GM12892 (cell line): ENCODE measurements around the gene KLK8.

ENCODE experiments used
- DNase-seq: peaks from one replicate; pipeline ENCODE4 v3.0.0; 2011; ENCODE audit not compliant: insufficient read length
- FAIRE-seq: peaks from 2 replicates; lab custom pipeline; 2011; peaks lifted over from hg19 to GRCh38; lab: Jason Lieb, UNC
- POLR2A ChIP-seq: IDR thresholded peaks from 2 replicates; pipeline ENCODE4 v1.6.1; 2011; ENCODE audit warnings: low read depth, low read length, control low read depth
- POLR2AphosphoS5 ChIP-seq: IDR thresholded peaks from 2 replicates; pipeline ENCODE4 v1.6.1; 2011; ENCODE audit warnings: low read depth, low read length, control low read depth
- TAF1 ChIP-seq: IDR thresholded peaks from 2 replicates; pipeline ENCODE4 v1.6.1; 2011; ENCODE audit warnings: low read depth, mild to moderate bottlenecking, control low read depth, low read length, borderline replicate concordance

The KLK8 gene

DNA sequence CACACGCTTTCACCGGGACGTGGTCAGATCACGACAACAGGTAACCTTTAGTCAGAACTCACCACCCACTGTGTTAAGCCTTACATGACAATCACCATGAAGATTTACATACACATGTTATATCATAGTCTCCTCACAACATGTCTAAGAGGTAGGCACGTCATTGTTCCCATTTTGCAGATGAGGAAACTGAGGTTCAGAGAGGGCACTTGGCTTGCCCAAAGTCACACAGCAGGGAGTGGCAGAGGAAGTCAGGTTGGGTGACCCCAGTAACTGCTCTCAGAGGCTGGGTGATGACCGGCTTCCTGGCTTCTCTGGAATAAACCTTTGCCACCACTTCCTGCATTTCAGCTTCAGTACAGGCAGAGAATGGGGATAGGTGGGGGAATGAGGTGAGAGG, 12.8 kb upstream of the KLK8 start:
- TF ChIP-seq POLR2A: no peak
- DNase-seq (no peak), FAIRE-seq (no peak)

DNA sequence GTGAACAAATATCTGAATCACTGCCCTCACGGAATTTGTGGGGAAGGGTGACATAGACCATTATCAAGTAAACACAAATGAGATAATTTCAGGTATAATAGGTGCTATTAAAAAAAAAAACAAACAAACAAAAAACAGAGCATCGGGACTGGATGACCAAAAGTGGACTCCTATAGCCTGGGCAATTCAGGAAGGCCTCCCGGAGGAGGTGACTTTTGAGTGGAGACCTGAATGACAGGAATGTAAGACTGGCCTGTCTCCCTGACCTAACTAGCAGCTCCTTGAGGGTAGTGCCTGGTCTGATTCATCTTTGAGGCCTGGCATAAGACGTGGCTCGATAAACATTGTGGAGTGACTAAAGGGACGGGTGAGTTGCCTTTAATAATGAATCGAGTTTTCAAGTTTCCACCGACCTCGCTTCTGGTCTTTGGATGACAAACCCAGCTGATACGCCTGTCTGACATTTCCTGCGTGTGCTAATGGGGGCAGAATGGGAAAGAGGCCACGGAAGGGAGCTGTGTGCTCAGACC, 11.3 kb upstream of the KLK8 start:
- no peak for TF ChIP-seq TAF1
- no peak for TF ChIP-seq POLR2A
- TF ChIP-seq POLR2AphosphoS5: no peak
- FAIRE-seq (no peak), DNase-seq (no peak)

DNA sequence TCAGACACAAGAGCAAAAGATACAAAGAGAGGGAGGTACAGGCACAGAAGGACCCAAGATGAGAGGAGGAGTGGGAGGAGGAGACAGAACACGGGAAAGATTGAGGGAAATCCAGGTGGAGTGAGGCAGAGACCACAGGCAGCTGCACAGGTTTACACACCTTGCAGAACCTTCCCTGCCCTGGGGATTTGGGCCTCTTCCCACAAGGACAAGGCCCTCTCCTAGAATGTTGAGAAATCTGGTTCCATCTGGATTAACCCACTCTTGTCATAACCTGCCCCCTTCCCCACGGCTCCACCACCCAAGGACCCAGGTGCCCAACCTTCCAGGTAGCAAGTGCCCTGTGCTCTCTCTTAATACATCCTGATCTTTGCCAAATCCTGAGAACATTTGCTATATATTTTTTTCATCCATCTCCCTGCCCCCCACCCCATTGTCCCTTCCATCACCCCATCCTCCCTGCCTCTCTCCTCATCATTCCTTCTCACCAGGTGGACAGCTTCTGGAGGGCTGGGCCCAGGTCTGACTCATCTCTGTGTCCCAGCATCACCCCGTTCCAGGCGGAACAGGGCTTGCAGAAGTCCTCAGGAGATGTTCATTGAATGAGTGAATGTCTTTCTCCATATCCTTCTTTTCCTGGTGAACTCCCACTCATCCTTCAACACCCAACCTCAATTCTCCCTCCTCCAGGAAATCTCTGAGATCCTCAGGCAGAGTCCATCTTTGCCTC, 8.8 kb upstream of the KLK8 start:
- no peak for TF ChIP-seq POLR2AphosphoS5
- no peak for TF ChIP-seq POLR2A
- TF ChIP-seq TAF1: no peak
- DNase-seq: no peak
- FAIRE-seq: no peak

DNA sequence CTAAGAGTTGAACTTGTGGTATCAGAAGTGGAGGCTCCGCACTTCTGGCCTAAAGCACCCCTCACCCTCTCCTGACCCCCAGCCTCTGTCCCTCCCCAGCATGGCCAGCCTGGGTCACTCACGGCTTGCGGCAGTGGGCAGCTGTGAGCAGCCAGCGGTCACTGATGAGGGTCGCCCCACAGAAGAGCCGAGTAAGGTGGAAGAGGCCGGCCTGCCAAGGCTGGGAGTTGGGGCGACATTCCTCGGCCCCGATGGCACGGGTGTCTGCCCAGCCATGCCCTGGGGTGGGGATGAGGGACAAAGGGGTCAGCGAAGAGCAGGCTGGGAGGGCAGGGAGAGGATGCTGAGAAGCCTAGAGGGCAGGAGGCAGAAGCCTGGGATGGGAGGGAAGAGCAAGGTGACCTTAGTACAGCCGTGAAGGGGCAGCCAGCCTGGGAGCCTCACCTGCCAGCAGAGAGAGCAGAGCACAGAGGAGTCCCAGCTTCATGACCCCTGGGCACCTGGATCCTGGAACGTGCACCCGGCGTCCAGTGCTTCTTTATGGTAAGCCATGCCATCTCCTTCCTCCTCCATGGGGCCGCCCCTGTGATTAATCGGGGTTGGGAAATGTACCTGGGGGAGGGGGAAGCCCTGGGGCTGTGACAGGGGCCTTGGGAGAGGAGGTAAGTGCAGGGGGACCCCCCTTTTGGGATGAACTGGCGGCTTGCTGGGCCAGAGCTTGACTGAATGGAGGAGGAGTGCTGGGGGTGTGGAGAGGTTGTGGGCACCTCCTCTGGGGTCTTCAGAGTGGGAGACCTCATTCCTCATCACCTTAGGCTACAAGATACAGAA, 7.9 kb upstream of the KLK8 start:
- DNase-seq (no peak), FAIRE-seq (no peak)
- TF ChIP-seq POLR2A (no peak), TAF1 (no peak), POLR2AphosphoS5 (no peak)

DNA sequence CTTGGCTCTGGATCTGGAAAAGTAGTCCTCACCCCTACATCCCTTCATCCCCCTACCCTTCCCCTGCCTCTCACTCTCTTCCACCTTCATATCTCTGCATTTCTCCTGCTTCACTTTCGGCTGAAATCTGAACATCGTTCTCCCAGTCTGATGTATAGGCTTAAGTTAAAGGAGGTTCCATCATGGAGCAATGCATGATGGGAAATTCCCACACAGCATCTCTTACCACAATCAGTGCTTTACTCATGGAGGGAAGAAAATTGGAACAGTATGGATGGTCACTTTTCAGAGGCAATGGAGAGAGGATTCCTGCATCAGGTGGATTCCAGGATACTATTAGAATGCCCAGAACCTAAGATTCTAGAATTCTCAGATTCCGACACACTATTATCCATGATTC, 6.1 kb upstream of the KLK8 start:
- DNase-seq (no peak), FAIRE-seq (no peak)
- TF ChIP-seq TAF1 (no peak), POLR2A (no peak), POLR2AphosphoS5 (no peak)

DNA sequence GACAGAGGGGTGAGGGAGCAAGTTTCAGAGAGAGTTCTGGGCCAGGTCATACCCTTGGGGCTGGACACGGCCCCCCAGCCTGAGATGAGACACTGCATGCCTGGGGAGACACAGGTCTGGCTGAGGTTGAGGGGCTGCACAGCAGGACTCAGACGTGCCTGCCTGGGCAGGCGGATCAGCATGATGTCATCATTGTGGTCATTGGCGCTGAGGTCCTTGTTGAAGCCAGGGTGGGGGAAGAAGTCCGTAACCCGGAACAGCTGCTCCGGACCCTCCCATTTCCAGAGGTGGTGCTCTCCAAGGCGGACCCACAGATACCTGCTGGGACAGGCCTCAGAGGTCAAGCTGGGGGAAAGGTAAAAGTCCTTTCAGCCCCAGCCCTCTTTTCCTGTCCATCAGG, 5.0 kb upstream of the KLK8 start:
- DNase-seq: no peak
- FAIRE-seq: no peak
- TF ChIP-seq POLR2A: no peak
- no peak for TF ChIP-seq TAF1
- TF ChIP-seq POLR2AphosphoS5: no peak

DNA sequence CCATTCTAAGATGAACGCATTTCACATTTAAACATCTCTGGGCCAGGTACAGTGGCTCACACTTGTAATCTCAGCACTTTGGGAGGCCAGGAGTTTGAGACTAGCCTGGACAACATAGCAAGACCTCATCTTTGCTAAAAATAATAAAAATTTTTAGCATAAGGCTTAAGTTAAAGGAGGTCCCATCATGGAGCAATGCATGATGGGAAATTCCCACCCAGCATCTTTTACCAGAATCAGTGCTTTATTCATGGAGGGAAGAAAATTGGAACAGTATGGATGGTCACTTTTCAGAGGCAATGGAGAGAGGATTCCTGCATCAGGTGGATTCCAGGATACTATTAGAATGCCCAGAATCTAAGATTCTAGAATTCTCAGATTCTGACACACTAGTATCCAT, 3.8 kb upstream of the KLK8 start:
- no peak for DNase-seq
- TF ChIP-seq TAF1: no peak
- no peak for TF ChIP-seq POLR2A
- TF ChIP-seq POLR2AphosphoS5: no peak
- no peak for FAIRE-seq

DNA sequence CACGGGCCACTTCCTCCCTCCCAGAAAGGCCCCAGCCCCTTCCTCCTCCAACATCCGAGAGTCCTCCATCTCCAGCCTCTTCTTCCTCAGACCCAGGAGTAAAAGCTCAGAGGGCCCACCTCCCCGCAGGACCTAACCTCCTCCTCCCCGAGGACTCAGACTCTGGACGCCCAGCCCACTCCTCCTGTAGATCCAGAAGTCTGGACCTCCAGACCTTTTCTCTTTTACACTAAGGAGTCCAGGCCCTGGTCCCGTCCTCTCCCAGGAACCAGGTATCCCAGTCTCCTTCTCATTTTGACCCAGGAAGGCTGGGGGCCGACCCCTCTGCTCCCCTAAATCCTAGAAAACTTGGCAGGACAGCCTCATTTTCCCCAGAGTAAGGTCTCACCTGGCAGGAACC, 1.9 kb upstream of the KLK8 start:
- no peak for TF ChIP-seq POLR2AphosphoS5

DNA sequence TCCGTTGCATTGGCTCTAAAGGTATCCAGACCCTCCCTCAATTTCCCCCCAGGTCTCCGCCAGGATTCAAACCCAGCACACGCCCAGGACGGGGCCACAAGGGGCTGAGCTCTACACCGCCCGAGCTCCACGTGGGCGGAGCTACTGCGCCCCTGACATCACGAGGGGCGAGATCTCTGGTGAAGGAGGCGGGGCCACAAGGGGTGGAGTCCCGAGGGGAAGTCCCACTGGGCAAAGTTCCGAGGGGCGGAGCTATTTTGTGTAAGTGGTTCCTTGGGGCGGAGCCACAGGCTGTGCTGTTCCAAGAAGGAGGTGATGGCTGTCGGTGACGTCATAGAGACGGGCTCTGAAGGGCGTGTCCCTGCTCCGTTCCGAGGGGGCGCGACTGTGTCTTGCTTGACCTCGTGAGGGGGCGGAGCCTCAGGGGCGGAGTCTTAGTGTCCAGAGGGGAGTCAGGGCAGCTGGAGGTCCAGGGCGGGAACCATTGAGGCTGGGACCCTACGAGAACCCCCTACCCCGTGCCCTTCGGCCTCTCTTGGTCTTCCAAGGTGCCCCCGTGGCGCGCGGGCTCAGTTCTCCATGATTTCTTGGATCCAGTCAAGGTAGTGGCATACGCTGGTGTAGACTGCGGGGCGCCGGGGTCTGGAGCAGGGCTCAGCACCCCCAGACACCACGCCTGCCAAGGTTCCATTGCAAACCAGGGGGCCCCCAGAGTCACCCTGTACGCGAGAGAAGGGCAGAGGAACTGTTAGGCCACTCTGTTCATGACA, 1.3 kb upstream of the KLK8 start:
- no peak for DNase-seq
- TF ChIP-seq POLR2AphosphoS5 (no peak), TAF1 (no peak), POLR2A (no peak)
- no peak for FAIRE-seq

More for the DNA sequence above, 1.9 kb upstream of the KLK8 start:
- DNase-seq (no peak), FAIRE-seq (no peak)

DNA sequence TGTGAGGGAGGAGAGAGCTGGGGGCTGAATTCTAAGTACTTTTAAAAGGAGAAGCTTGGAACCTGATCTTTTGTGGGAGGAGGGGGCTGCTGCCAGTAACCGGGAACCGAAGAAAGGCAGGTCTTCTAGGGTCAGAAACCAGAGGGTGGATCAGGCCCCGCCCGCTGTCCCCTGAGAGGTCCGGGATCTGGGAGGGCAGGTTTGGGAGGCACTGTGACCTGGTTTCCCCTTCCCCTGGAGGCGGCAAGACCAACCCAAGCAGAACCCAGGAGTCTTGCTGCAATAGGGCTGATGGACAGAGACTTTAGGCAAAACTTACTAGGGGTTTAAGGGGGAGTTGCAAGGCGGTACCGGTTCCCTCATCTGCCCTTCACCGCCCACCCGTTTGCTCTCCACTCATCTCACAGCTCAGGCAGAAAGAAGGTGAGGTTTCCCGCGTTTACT, 707 bp upstream of the KLK8 start:
- FAIRE-seq (no peak), DNase-seq (no peak)
- TF ChIP-seq POLR2AphosphoS5: no peak
- no peak for TF ChIP-seq TAF1
- no peak for TF ChIP-seq POLR2A

DNA sequence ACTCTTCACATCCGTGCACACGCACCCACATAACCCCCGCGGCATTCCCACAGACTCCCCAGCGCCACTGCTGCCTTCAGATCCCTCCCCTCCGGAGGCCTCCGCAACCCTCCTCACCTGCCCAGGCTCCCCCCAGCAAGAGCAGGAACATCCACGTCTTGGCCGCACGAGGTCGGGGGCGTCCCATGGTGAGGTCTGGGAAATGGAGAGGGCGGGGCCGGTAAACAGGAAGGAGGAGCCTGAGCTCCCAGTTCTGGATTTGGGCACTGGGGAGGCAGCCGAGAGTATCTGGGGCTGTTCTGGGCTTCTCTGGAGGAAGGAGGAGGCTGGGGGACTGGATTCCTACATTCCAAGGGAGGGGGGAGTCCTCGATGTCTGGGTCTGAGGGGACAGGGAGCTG, 423 bp downstream of the KLK8 start:
- FAIRE-seq (no peak), DNase-seq (no peak)
- TF ChIP-seq POLR2AphosphoS5 (no peak), TAF1 (no peak), POLR2A (no peak)
